GM19397 (cell line): ENCODE data around the gene HAO1.
"Not testable (repeated sequence)": the region's sequence is repeated elsewhere in the genome, so short reads cannot be mapped to it uniquely, and the experiment has no call there.

Experiments used
- ATAC-seq: cut with Tn5 transposase; IDR thresholded peaks from one replicate; pipeline ENCODE4 v1.9.1; 2021; ENCODE audit warnings: mild to moderate bottlenecking, moderate library complexity; ENCODE audit not compliant: unreplicated experiment

Gene HAO1

DNA sequence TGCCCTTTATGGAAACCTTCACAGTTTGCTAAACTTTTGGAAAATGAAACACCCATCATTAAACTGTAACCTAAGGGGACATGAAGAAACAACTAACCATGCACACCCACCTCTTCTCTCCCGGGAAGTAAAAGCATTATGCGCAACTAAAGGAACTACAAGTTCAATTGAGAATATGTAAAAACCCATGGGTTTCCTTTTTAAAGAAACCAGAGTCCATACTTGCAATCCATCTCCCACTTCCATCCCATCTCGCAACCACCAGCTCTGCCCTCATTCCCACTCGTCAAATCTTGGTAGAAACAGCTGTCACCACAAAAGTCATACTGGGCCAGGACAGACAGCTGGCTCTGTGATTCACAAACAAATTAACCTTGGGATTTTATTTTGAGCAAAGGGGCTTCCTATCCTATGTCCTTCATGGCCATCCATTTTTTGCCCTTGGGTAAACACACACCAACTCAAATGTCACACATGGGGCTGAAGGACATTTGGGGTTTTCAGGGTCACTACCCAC is 81.5 kb downstream of the HAO1 start:
- no peak for ATAC-seq

DNA sequence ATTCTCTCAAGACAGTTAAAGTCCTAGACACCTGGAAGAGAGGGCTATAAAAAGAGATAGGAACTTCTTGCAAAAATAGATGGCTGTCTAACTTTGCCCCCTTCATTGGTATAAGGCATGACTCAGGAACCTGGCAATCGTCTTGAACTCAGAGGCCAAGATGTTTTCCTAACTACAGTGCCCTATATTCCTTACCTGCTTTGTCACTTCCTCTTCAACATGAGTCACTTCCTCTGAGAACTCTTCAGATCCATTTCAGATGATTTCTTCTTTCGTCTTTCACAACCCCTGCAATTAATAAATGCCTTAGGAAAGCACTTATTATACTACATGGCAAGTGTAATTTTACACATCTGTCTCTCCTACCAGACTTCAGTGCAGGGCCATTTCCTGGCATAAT is 83.5 kb downstream of the HAO1 start:
- ATAC-seq, result no peak

DNA sequence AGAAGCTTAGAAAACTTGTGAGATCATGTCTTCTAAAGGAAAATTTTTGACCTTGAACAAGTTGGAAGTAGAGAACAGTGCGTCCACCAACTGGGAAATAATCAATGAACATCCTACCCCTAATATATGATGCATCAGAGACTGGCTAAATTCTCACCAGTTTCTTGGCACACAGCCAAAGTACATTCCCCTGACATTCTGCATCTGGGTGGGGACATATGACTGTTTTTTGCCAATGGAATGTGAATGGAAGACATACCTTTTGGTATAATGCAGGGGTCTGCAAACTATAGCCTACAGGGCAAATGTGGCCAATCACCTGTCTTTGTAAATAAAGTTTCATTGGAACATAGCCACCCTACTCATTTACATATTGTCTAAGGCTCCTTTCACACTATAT is 84.7 kb downstream of the HAO1 start:
- ATAC-seq, result no peak

DNA sequence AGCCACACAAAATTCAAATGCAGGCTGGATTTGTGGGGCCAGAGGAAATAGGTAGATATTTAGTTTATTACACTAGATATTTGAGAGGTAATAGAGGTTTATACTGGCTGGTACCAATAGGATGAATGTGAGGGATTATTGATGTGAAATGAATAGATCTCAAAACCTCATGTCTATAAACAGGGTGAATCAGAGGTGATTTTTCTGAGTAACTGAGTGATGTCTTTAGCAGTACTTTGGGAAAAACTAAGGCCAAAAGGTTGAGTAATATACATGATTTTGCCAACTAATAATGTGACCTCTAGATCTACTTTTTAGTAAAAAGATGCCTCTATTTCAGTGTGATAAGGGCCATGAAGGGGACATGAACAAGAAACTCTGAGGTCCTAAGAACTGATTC is 86.8 kb downstream of the HAO1 start:
- ATAC-seq, result no peak

DNA sequence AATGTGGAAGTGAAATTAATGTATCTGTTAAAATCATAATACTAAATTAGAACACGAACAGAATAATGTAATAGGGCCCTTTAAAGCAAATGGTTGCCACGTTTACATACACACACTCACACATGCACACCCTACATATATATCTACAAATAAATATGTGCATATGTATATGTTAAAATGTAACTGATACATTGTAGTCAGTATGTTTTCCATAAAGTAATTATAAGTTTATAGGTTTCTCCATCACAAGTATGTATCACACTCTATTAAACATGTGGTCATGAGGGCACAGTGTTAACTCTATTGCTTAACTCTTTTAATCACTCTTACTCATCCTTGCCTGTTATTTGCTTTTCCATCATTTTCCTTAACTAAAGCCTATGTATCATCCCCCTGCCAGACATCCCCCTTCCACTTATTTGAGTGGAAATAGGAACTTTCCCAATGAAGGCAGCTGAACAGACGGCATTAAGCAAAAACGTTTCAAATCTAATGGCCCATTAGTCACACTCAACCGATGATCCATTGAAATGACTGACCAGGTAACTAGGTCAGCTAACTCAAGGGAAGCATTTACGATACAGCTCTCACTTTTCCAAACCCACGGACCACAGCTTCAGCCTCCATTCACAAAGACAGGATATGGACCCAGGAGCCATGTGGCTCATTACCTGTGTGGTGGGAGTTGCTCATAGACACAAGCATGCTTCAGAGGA is 89.3 kb downstream of the HAO1 start:
- ATAC-seq, result no peak

DNA sequence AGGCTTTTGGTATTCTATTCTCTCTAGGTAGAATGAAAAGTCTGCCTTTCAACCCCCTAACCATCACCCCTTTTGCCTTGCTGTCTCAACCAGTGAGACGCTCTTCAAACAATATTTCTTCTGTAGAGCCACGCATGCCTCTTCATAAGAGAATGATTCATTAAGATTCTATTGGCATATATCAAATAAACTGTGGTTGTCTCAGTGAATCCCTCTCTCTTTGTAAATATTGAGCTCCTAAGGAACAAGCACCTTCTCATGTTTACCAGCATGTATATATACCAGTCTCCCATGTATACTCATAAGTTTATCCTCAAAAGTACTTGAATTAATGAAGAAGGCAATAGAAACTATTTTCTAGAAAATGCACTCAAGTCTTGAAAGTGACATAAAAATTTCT is 90.6 kb downstream of the HAO1 start:
- no peak for ATAC-seq

DNA sequence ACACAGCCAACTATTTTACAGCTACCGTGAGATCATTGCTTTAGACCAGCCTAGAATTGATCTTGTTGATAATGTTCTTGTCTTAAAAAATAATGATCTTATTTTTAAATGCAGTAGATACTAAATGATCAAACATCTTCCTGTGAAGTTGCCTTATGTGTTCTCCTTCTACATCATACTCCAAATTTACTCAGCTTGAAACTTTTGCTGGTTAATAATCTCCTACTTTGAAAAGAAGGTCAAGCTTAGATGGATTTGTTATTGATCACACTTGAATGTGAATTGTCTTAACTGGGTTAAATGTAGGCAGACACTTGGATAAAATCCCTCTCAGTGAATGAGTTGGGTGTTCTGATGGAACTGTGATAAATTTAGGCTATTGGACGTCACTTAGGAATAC is 91.9 kb downstream of the HAO1 start:
- no peak for ATAC-seq

DNA sequence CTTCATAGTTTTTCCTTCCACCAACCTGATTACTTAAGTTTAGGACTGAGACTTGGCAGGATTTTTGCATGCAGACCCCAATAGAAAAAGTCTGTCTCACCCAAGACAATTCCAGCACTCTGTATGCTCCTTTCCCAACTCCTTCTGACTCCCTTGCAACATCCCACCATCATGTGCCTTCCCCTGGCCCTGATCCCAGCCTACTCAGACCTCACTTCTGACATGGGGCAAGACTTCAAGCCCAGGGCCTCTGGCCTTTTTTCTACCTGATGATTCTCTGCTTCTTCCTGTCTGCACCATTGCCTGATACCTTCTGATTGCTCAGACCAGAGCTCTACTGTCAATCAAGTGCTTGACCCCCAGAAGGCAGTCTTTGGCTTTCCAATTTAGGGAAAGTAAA is 96.6 kb downstream of the HAO1 start:
- no peak for ATAC-seq

DNA sequence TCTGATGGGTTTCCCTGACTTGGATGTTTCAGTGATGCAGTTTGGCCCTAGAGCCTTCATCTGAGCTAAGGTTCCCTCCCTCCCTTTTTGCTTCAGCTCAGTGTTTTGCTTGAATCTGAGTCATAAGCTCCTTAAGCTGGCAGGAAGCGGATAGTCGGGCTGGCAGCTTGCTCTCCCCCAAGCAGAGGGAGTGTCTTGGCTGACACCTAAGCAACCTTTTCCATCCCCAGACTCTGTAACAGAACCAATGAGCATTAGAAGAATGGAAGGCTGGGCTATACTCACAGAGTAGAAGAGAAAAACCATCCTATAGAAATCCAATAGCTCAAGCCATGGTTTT is 98.3 kb downstream of the HAO1 start:
- no peak for ATAC-seq

DNA sequence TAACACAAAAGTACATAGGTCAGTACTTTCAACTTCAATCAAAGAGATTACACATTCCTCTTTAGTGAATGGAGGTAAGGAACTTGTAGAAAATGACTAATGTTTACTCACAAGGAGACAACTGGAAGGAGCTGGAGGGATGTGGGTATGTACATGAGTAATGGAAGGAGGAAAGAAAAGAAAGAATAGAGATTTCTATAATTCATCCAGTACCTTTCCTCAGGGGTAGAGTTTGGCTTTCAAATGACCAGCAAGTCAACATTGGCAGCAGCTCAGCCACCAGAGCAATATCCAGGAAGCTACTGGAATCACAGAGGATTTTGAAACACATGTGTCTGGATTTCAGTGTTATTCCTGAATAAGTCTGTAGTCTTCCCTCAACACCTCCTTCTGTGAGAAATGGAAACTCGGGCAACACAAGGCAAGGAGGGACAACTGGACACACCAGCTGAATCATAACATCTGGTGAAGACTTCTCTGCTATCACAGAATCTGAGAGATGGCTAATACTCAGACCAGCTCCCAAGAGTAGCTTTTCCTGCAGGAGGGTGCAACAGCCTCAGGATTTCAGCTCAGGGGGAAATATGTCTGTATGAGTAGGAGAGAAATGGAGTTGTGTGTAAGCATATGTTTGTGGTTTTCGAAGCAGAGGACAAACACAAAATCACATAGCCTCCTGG is 98.8 kb downstream of the HAO1 start:
- ATAC-seq, result no peak

DNA sequence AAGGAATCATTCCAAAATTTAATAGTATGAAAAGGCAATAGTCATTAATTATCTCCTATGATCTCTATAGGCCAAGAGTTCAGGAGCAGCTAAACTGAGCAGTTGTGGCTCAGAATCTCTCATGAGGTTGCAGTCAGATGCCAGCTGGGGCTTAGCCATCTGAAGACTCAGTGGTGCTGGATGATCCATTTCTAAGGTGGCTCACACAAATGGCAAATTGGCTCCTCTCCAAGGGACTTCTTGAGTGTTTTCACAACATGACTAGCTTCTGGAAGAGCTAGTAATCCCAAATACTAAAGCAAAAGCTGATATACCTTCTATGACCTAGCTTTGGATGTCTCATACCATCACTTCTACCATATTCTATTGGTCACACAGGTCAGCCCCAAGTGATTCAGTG is 104.2 kb downstream of the HAO1 start:
- no peak for ATAC-seq

DNA sequence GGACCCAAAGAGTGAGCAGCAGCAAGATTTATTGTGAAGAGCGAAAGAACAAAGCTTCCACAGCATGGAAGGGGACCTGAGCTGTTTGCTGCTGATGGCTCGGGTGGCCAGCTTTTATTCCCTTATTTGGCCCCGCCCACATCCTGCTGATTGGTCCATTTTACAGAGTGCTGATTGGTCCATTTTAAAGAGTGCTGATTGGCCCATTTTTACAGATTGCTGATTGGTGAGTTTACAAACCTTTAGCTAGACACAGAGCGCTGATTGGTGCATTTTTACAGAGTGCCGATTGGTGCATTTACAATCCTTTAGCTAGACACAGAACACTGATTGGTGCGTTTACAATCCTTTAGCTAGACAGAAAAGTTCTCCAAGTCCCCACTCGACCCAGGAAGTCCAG is 105.8 kb downstream of the HAO1 start:
- ATAC-seq, result not testable (repeated sequence)
